GM19238 (cell line): ENCODE measurements around the gene CDCA4.
A peak's percentile ranks its signal among the peaks of the same experiment; 100 is the strongest.
"Not testable (repeated sequence)": the region's sequence is repeated elsewhere in the genome, so short reads cannot be mapped to it uniquely, and the experiment has no call there.

Experiments
- DNase-seq: peaks from one replicate; pipeline ENCODE4 v3.0.0; 2011; ENCODE audit warnings: low spot score; ENCODE audit not compliant: insufficient read length

The CDCA4 gene

GRCh38 chr14:105020815-105021655 lies at the start of gene CDCA4:
Gene CDCA4 (minus strand): TSS chr14:105021083. CDS start chr14:105011929, 9,154 bp downstream.
- DNase-seq: peak; percentile 99

- peak; percentile 74 for DNase-seq
These were observed 49.2 kb upstream of the CDCA4 start for GRCh38 chr14:105069871-105070759.

GRCh38 chr14:105069522-105069870 lies 48.6 kb upstream of the CDCA4 start:
- no peak for DNase-seq

- DNase-seq: no peak
These were observed 47.9 kb upstream of the CDCA4 start for GRCh38 chr14:105068818-105069217.

- no peak for DNase-seq
These were observed 47.1 kb upstream of the CDCA4 start for GRCh38 chr14:105067969-105068301.

GRCh38 chr14:105067140-105067968 lies 46.5 kb upstream of the CDCA4 start:
- no peak for DNase-seq

GRCh38 chr14:105066240-105067071 lies 45.6 kb upstream of the CDCA4 start:
- no peak for DNase-seq

- peak; percentile 87 for DNase-seq
These were observed 44.7 kb upstream of the CDCA4 start, which contains the start of gene GPR132 for GRCh38 chr14:105065280-105066228. Gene GPR132 (minus strand): TSS chr14:105065430. CDS start chr14:105055420, 10,010 bp downstream.

GRCh38 chr14:105064721-105065143 lies 43.8 kb upstream of the CDCA4 start:
- DNase-seq: no peak

- no peak for DNase-seq
These were observed 43.1 kb upstream of the CDCA4 start for GRCh38 chr14:105064001-105064400.

GRCh38 chr14:105063506-105063905 lies 42.6 kb upstream of the CDCA4 start:
- not testable (repeated sequence) for DNase-seq

- no peak for DNase-seq
These were observed 42.2 kb upstream of the CDCA4 start for GRCh38 chr14:105063056-105063455.

GRCh38 chr14:105062048-105062433 lies 41.2 kb upstream of the CDCA4 start:
- no peak for DNase-seq

GRCh38 chr14:105061428-105062047 lies 40.7 kb upstream of the CDCA4 start:
- DNase-seq: no peak

- no peak for DNase-seq
These were observed 40.0 kb upstream of the CDCA4 start for GRCh38 chr14:105060751-105061427.

- no peak for DNase-seq
These were observed 39.2 kb upstream of the CDCA4 start for GRCh38 chr14:105059925-105060565.

GRCh38 chr14:105059035-105059924 lies 38.4 kb upstream of the CDCA4 start:
- DNase-seq: no peak
